PFSK-1 (cell line): ENCODE data around the gene LGSN.

Source experiments
- POLR2AphosphoS5 ChIP-seq: IDR thresholded peaks from 2 replicates; pipeline ENCODE4 v1.6.1; 2012; ENCODE audit warnings: low read depth, mild to moderate bottlenecking, control low read depth, low read length, moderate library complexity
- REST ChIP-seq, 2 experiments: IDR thresholded peaks; 2 replicates each; pipeline versions ENCODE4 v1.6.1 to v1.8.0; 2011 to 2012; ENCODE audit warnings: low read depth in 2 of 2, low read length in 2 of 2, control low read depth in 1 of 2, inconsistent platforms in 1 of 2, mild to moderate bottlenecking in 1 of 2, moderate library complexity in 1 of 2; ENCODE audit not compliant: insufficient read depth in 1 of 2
- SIN3A ChIP-seq: IDR thresholded peaks from 2 replicates; pipeline ENCODE4 v1.6.1; 2012; ENCODE audit warnings: mild to moderate bottlenecking, low read length, moderate library complexity, borderline replicate concordance; ENCODE audit not compliant: insufficient read depth

GRCh38 chr6:63272397-63272796 is 47.4 kb downstream of the LGSN start:
- TF ChIP-seq SIN3A: no peak
- TF ChIP-seq POLR2AphosphoS5: no peak
- no peak for TF ChIP-seq REST (IDR thresholded peaks at IDR 0.05; ENCODE audit: insufficient read depth in 1 of 2, low read depth in 2 of 2, low read length in 2 of 2)
